Retinal pigment epithelial cell (primary cell): ENCODE results near the gene KIAA0408.
A peak's percentile ranks its signal among the peaks of the same experiment; 100 is the strongest.

ENCODE experiments used
- DNase-seq: peaks from one replicate; pipeline ENCODE4 v3.0.0-alpha.2; 2010; ENCODE audit warnings: low read depth
- H3K4me3 ChIP-seq: 2 replicates; pipeline ENCODE4 v1.5.1; 2011; ENCODE audit warnings: mild to moderate bottlenecking, low read length, control low read depth, moderate library complexity
- CTCF ChIP-seq: conservative IDR thresholded peaks from 2 replicates; pipeline ENCODE4 v1.5.1; 2011; ENCODE audit warnings: low read depth, low read length, control low read depth, inconsistent platforms

The KIAA0408 gene

GRCh38 chr6:127486934-127487333 is 27.7 kb upstream of the KIAA0408 start:
- TF ChIP-seq CTCF: no peak
- no peak overlapping the region for H3K4me3 ChIP-seq
- DNase-seq: no peak

- TF ChIP-seq CTCF: no peak
- H3K4me3 ChIP-seq: no peak overlapping the region
- DNase-seq: no peak
Measured at GRCh38 chr6:127484212-127484863, 25.1 kb upstream of the KIAA0408 start.

DNA sequence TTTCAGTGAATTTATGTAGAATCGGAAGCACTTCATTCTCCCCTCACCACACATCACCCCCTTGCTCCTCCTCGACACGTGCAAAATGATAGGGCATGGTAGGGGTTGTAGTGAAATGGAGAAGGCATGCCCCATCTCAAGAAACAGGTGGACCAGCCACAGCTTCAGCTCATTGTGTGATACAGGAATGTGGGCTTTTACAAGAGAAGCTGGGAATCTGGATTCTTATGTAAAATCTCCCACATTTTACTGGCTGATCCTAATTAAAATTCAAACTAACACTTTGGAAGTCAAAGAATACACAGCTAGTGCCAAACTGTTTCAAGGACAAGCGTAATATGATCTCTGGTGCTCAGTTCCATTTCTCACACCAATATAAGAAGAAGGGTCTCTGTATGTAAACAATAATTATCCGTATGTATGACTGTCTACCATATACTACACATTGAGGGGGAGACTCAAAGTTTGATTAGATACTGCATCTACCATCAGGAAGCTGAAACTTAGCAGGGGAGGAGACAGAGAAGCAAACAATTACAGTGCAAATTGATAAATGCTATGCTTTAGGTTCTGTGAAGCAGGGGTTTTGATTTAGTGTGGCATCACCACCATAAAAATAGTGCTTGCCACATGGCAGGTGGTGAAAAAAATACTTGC is 24.3 kb upstream of the KIAA0408 start:
- TF ChIP-seq CTCF: no peak
- no peak overlapping the region for H3K4me3 ChIP-seq
- no peak for DNase-seq

- no peak for TF ChIP-seq CTCF
Measured at GRCh38 chr6:127482325-127482724, 23.1 kb upstream of the KIAA0408 start.

GRCh38 chr6:127481628-127482027 is 22.4 kb upstream of the KIAA0408 start:
- no peak for TF ChIP-seq CTCF
- no peak overlapping the region for H3K4me3 ChIP-seq
- peak; percentile 47 for DNase-seq

More at GRCh38 chr6:127482325-127482724, 23.1 kb upstream of the KIAA0408 start:
- H3K4me3 ChIP-seq: no peak overlapping the region
- DNase-seq: no peak

DNA sequence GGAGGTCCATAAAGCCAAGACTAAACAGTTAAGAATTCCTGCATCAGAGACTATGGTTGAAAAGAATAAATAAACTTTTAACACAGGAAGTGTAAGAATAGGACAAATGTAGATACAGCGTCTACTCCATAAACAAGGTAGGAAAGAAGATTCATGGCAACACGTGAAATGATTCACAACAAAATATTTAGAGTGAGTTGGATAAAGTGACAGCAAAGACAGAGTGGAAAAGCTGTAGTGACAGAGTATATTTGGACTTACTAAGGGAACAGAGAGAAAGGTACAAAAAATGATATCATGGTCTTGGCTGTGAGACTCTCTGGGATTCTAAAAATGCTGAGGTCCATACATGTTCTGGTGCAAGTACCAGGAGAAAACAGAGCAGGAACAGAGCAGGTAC is 21.9 kb upstream of the KIAA0408 start:
- DNase-seq: no peak
- H3K4me3 ChIP-seq: no peak overlapping the region
- TF ChIP-seq CTCF: no peak

DNA sequence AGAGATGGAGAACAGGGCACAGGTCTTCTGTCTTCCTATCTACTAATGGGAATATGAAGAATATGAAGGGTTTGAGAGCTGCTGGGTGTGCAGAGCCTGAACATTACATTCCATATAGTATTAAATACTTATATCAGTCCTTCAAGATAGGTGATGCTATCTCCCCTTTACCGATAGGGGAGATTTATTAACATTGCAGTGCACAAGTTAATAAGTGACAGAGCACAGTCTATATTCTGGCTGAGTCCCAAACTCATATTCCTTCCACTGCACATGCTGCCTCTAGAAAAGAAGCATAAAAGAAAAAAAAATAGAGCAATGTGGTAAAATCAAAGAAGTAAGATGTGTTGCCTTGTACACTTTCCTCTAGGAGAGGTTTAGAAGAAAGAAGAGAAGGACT is 18.5 kb upstream of the KIAA0408 start:
- no peak for TF ChIP-seq CTCF
- H3K4me3 ChIP-seq: no peak overlapping the region
- DNase-seq: no peak
